ENCODE data around the gene HMCN1. TPM values are rescaled to one million over a fixed set of nuclear protein-coding genes. Genes with fewer than 3 reads are reported as not detected.

The HMCN1 gene
- total RNA-seq, 6 donors from 2014 or later = 15.7 to 43.3 (median 27.2) TPM

- Histone ChIP-seq H3K4me3 (no peak overlapping the region), H3K4me1 (no peaks in the 10 kb centered on the region), H3K27me3 (no peaks in the 10 kb centered on the region), H3K36me3 (no peaks in the 10 kb centered on the region), H3K9me3 (no peaks in the 10 kb centered on the region), H3K27ac (no peak overlapping the region)
- no peak for TF ChIP-seq POLR2A (IDR thresholded peaks at IDR 0.05)
- no peak for TF ChIP-seq POLR2AphosphoS5 (IDR thresholded peaks at IDR 0.05)
- no peak for TF ChIP-seq EP300 (IDR thresholded peaks at IDR 0.05)
- TF ChIP-seq CTCF (IDR thresholded peaks at IDR 0.05) = no peak
- ATAC-seq (ENCODE audit: low FRiP score in 2 of 2) (no peak), DNase-seq (no peak)
- 56 to 59% methylated on average over 3 of the region's 3 CpGs for WGBS, 2 donors
These were observed 128.0 kb downstream of the HMCN1 start for GRCh38 chr1:185862235-185862634.

GRCh38 chr1:185864331-185864730 lies 130.1 kb downstream of the HMCN1 start:
- Histone ChIP-seq H3K27ac (no peak overlapping the region), H3K27me3 (no peaks in the 10 kb centered on the region)
- WGBS, 2 donors = 93 to 95% methylated on average over 5 of the region's 5 CpGs

GRCh38 chr1:185864889-185865517 lies 130.8 kb downstream of the HMCN1 start:
- WGBS, 2 donors = 87 to 95% methylated on average over 2 of the region's 2 CpGs
- H3K4me3 ChIP-seq = no peak overlapping the region
- peak in 1 of 2 donors; percentile 72 for ATAC-seq (ENCODE audit: low FRiP score in 2 of 2)
- H3K27me3 ChIP-seq = no peaks in the 10 kb centered on the region
- no peaks in the 10 kb centered on the region for H3K9me3 ChIP-seq
- no peaks in the 10 kb centered on the region for H3K4me1 ChIP-seq
- DNase-seq = no peak
- H3K27ac ChIP-seq = no peak overlapping the region
- no peak for TF ChIP-seq EP300 (IDR thresholded peaks at IDR 0.05)
- TF ChIP-seq CTCF (IDR thresholded peaks at IDR 0.05) = no peak
- TF ChIP-seq POLR2AphosphoS5 (IDR thresholded peaks at IDR 0.05) = no peak
- no peak for TF ChIP-seq POLR2A (IDR thresholded peaks at IDR 0.05)
- no peaks in the 10 kb centered on the region for H3K36me3 ChIP-seq

More at GRCh38 chr1:185864331-185864730, 130.1 kb downstream of the HMCN1 start:
- Histone ChIP-seq H3K9me3 (no peaks in the 10 kb centered on the region), H3K36me3 (no peaks in the 10 kb centered on the region), H3K4me1 (no peaks in the 10 kb centered on the region), H3K4me3 (no peak overlapping the region)
- TF ChIP-seq CTCF (IDR thresholded peaks at IDR 0.05) (no peak), EP300 (IDR thresholded peaks at IDR 0.05) (no peak)
- no peak for DNase-seq
- ATAC-seq (ENCODE audit: low FRiP score in 2 of 2) = peak in 1 of 2 donors; percentile 39

GRCh38 chr1:185869590-185869989 lies 135.4 kb downstream of the HMCN1 start:
- Histone ChIP-seq H3K27me3 (no peaks in the 10 kb centered on the region), H3K4me3 (no peak overlapping the region), H3K9me3 (no peaks in the 10 kb centered on the region), H3K4me1 (no peaks in the 10 kb centered on the region), H3K36me3 (no peaks in the 10 kb centered on the region), H3K27ac (no peak overlapping the region)
- ATAC-seq (ENCODE audit: low FRiP score in 2 of 2) (no peak), DNase-seq (no peak)
- 58 to 74% methylated on average over 2 of the region's 2 CpGs for WGBS, 2 donors
- TF ChIP-seq CTCF (IDR thresholded peaks at IDR 0.05) (no peak), POLR2A (IDR thresholded peaks at IDR 0.05) (no peak), POLR2AphosphoS5 (IDR thresholded peaks at IDR 0.05) (no peak)

GRCh38 chr1:185871627-185872150 lies 137.5 kb downstream of the HMCN1 start:
- H3K36me3 ChIP-seq = no peaks in the 10 kb centered on the region
- no peak overlapping the region for H3K27ac ChIP-seq
- H3K9me3 ChIP-seq = no peaks in the 10 kb centered on the region
- no peak overlapping the region for H3K4me3 ChIP-seq
- H3K4me1 ChIP-seq = no peaks in the 10 kb centered on the region
- DNase-seq (no peak), ATAC-seq (ENCODE audit: low FRiP score in 2 of 2) (no peak)
- no peaks in the 10 kb centered on the region for H3K27me3 ChIP-seq
- WGBS, 2 donors = 84 to 95% methylated on average over 2 of the region's 2 CpGs
- no peak for TF ChIP-seq POLR2A (IDR thresholded peaks at IDR 0.05)
- no peak for TF ChIP-seq CTCF (IDR thresholded peaks at IDR 0.05)
- TF ChIP-seq POLR2AphosphoS5 (IDR thresholded peaks at IDR 0.05) = no peak
- no peak for TF ChIP-seq EP300 (IDR thresholded peaks at IDR 0.05)

Measured in upper lobe of left lung (tissue), 6 donors.